Calu3 (cell line): Measurements from ENCODE around the gene TPCN2. TPM values are rescaled to one million over a fixed set of nuclear protein-coding genes. Genes with fewer than 3 reads are reported as not detected.

Experiments used
- BruUV-seq: library from RNA; stranded (reverse); fragments of 400-500 nt; replicated peaks from 2 replicates; lab custom pipeline; 2021; lab: Mats Ljungman, UMichigan
- CTCF ChIA-PET: fragments of 300-600 bp; sonication (Branson Sonifier 250); formaldehyde crosslinking; loops from one replicate; lab custom pipeline; 2022; ENCODE audit warnings: antibody characterized with exemption; lab: Charles Lee
- DNase-seq: peaks from one replicate; pipeline ENCODE4 v3.0.0; 2022
- H3K27ac Mint-ChIP-seq: one replicate; pipeline ENCODE4 v1.8.0; 2022; ENCODE audit warnings: mixed read lengths; ENCODE audit not compliant: unreplicated experiment
- H3K27me3 Mint-ChIP-seq: one replicate; pipeline ENCODE4 v1.8.0; 2022; ENCODE audit warnings: mixed read lengths; ENCODE audit not compliant: unreplicated experiment
- H3K36me3 Mint-ChIP-seq: one replicate; pipeline ENCODE4 v1.8.0; 2022; ENCODE audit warnings: mild to moderate bottlenecking, moderate library complexity, mixed read lengths; ENCODE audit not compliant: insufficient read depth, unreplicated experiment
- H3K4me1 Mint-ChIP-seq: one replicate; pipeline ENCODE4 v1.8.0; 2022; ENCODE audit warnings: mild to moderate bottlenecking, low read depth, mixed read lengths; ENCODE audit not compliant: unreplicated experiment
- H3K4me3 Mint-ChIP-seq: one replicate; pipeline ENCODE4 v1.8.0; 2022; ENCODE audit warnings: mild to moderate bottlenecking, low read depth, moderate library complexity, mixed read lengths; ENCODE audit not compliant: unreplicated experiment
- H3K9me3 Mint-ChIP-seq: one replicate; pipeline ENCODE4 v1.8.0; 2022; ENCODE audit warnings: low read depth, mixed read lengths; ENCODE audit not compliant: unreplicated experiment
- CTCF ChIP-seq: fragments of 200-600 bp; IDR thresholded peaks from one replicate; pipeline ENCODE4 v1.8.0; 2022; ENCODE audit warnings: antibody characterized with exemption; ENCODE audit not compliant: unreplicated experiment
- intact Hi-C: fragments of 100-400 bp; cut with micrococcal nuclease; formaldehyde crosslinking; loops from one replicate; pipeline ENCODE4 v1.10.0; 2022; ENCODE audit not compliant: unreplicated experiment
- total RNA-seq: library from RNA; stranded (reverse); gene quantifications from 2 replicates; pipeline ENCODE4 v1.2.3, GENCODE V29; 2022

The TPCN2 gene
- total RNA-seq, 1 experiment from 2014 or later: 21.9 TPM

- Mint-ChIP-seq H3K4me1 (peaks cover 26% of the 10 kb centered on the region), H3K4me3 (no peak overlapping the region), H3K27ac (no peak overlapping the region), H3K36me3 (peaks cover 13% of the 10 kb centered on the region), H3K27me3 (no peaks in the 10 kb centered on the region), H3K9me3 (no peaks in the 10 kb centered on the region)
- CTCF ChIA-PET: interaction anchor here (0.8 kb wide), 1 partner anchor 545 kb away, joined by 3 read pairs; no protein-coding TSS in a partner anchor
- BruUV-seq: no TSS peak
- intact Hi-C loops: no loop called here
- TF ChIP-seq CTCF: no peak
- DNase-seq: no peak
These were observed 50.4 kb downstream of the TPCN2 start for GRCh38 chr11:69099180-69099579.

- H3K4me3 Mint-ChIP-seq: no peak overlapping the region
- no peak for DNase-seq
- CTCF ChIA-PET: interaction anchor here (1.7 kb wide), 1 partner anchor 543 kb away, joined by 23 read pairs; no protein-coding TSS in a partner anchor
- H3K36me3 Mint-ChIP-seq: peaks cover 13% of the 10 kb centered on the region
- no TSS peak for BruUV-seq
- intact Hi-C loops: loop anchor here (1.0 to 5.0 kb wide), 2 partner anchors 543 to 582 kb away; no protein-coding TSS in a partner anchor
- no peaks in the 10 kb centered on the region for H3K27me3 Mint-ChIP-seq
- no peaks in the 10 kb centered on the region for H3K9me3 Mint-ChIP-seq
- TF ChIP-seq CTCF: no peak
- H3K27ac Mint-ChIP-seq: no peak overlapping the region
- H3K4me1 Mint-ChIP-seq: peaks cover 26% of the 10 kb centered on the region
These were observed 51.9 kb downstream of the TPCN2 start for GRCh38 chr11:69100454-69101114.

- Mint-ChIP-seq H3K27me3 (no peaks in the 10 kb centered on the region), H3K4me1 (peaks cover 26% of the 10 kb centered on the region), H3K36me3 (peaks cover 13% of the 10 kb centered on the region), H3K4me3 (no peak overlapping the region), H3K27ac (no peak overlapping the region), H3K9me3 (no peaks in the 10 kb centered on the region)
- TF ChIP-seq CTCF: peak; percentile 99
- no TSS peak for BruUV-seq
- CTCF ChIA-PET: interaction anchor here (0.6 to 1.7 kb wide), 21 partner anchors 22 to 582 kb away, joined by 3 to 23 read pairs (median 6); partner anchors contain the start of genes LTO1 and MYEOV
- intact Hi-C loops: loop anchor here (1.0 to 5.0 kb wide), 2 partner anchors 542 to 581 kb away; no protein-coding TSS in a partner anchor
- peak; percentile 93 for DNase-seq
These were observed 52.5 kb downstream of the TPCN2 start for GRCh38 chr11:69101115-69101791.

GRCh38 chr11:69101792-69102695 is 53.3 kb downstream of the TPCN2 start:
- Mint-ChIP-seq H3K36me3 (peaks cover 13% of the 10 kb centered on the region), H3K9me3 (no peaks in the 10 kb centered on the region), H3K4me1 (peaks cover 34% of the 10 kb centered on the region), H3K27ac (peak overlapping the region; percentile 9), H3K27me3 (no peaks in the 10 kb centered on the region), H3K4me3 (no peak overlapping the region)
- CTCF ChIA-PET: interaction anchor here (0.7 to 1.7 kb wide), 27 partner anchors 13 to 582 kb away, joined by 3 to 23 read pairs (median 5); partner anchors contain the start of genes LTO1 and MYEOV
- no TSS peak for BruUV-seq
- no peak for TF ChIP-seq CTCF
- no peak for DNase-seq
- intact Hi-C loops: loop anchor here (1.0 to 5.0 kb wide), 2 partner anchors 541 to 580 kb away; no protein-coding TSS in a partner anchor
